ENCODE results near the gene HMOX2.

The HMOX2 gene, protein sequence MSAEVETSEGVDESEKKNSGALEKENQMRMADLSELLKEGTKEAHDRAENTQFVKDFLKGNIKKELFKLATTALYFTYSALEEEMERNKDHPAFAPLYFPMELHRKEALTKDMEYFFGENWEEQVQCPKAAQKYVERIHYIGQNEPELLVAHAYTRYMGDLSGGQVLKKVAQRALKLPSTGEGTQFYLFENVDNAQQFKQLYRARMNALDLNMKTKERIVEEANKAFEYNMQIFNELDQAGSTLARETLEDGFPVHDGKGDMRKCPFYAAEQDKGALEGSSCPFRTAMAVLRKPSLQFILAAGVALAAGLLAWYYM

DNA sequence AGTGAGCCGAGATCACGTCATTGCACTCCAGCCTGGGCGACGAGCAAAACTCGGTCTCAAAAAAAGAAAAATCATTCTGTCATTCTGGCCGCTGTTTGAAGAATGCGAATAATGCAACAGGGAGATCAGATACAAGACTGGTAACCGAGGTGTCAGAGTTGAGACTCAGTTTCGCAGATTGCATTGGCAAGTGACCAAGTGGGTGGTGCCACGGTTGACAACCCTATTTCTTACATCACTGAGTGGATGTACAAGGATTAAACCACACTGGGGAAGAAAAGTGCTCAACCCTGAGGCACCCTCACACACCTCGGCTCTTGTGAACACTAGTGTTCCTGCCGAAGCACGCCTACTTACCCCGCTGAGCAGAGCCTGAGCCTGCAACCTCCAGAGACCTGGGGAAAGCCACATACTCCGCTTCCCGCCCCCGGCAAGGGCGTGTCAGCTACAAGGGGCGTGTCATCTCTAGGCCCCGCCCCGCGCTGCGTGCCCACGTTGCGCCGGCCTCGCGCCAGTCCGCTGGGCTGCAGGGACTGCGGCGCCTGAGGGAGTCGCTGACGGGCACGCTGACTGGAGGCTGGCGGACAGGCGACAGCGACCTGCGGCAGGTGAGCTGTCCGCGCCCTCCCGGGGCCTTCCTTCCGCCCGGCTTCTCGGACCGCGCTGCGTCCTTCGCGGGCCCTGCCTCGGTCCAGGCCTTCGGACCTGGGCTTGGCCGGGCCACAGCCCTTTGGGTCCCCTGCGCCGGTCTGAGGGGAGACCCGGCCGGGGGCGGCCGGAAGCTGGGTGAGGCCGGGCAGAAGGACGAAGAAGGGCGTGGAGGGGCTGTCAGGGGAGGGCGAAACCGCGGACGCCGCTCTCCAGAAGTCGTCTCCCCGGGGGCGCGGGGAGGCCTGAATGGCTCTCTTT lies at the start of gene HMOX2:
Gene HMOX2 (plus strand): TSS at position 519 of the 909 bp plus-strand sequence. CDS start 29,127 bp downstream, outside the sequence.
- peak; percentile 47 for DNase-seq (ENCODE audit: low read depth)
- peak within 1 kb of the TSS; percentile 95 for H3K4me3 ChIP-seq (ENCODE audit: low read depth, low read length)
- in situ Hi-C loops (cut with HindIII; ENCODE audit: low sequenced_read_pairs): no loop called here
- TF ChIP-seq, protein P1, sequence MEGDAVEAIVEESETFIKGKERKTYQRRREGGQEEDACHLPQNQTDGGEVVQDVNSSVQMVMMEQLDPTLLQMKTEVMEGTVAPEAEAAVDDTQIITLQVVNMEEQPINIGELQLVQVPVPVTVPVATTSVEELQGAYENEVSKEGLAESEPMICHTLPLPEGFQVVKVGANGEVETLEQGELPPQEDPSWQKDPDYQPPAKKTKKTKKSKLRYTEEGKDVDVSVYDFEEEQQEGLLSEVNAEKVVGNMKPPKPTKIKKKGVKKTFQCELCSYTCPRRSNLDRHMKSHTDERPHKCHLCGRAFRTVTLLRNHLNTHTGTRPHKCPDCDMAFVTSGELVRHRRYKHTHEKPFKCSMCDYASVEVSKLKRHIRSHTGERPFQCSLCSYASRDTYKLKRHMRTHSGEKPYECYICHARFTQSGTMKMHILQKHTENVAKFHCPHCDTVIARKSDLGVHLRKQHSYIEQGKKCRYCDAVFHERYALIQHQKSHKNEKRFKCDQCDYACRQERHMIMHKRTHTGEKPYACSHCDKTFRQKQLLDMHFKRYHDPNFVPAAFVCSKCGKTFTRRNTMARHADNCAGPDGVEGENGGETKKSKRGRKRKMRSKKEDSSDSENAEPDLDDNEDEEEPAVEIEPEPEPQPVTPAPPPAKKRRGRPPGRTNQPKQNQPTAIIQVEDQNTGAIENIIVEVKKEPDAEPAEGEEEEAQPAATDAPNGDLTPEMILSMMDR (IDR thresholded peaks at IDR 0.05; ENCODE audit: low read depth, low read length, missing control alignments): peak; percentile 54

DNA sequence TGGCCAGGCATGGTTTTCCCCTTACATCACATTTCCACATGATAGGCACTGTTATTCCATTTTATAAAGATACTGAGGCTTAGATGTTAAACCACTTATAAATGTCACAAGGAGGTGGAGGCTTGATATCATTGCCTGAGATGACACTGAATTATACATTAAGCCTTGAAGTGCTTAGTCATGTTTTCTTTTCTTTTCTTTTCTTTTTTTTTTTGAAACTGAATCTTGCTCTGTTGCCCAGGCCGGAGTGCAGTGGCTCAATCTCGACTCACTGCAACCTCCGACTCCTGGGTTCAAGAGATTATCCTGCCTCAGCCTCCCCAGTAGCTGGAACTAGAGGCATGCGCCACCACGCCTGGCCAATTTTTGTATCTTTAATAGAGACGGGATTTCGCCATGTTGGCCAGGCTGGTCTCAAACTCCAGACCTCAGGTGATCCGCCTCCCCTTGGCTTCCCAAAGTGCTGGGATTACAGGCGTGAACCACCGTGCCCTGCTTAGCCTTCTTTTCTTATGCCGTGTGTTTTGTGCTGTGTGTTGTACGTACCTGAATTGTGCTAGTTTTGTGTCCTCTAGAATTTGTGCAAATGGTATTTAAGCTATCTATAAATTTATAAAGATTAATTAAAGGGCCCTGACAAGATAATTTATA lies 49.4 kb upstream of the HMOX2 start:
- H3K4me3 ChIP-seq (ENCODE audit: low read depth, low read length): peak overlapping the region; percentile 97
- in situ Hi-C loops (cut with HindIII; ENCODE audit: low sequenced_read_pairs): no loop called here
- DNase-seq (ENCODE audit: low read depth): no peak
- TF ChIP-seq, protein P1 (IDR thresholded peaks at IDR 0.05; ENCODE audit: low read depth, low read length, missing control alignments): no peak

DNA sequence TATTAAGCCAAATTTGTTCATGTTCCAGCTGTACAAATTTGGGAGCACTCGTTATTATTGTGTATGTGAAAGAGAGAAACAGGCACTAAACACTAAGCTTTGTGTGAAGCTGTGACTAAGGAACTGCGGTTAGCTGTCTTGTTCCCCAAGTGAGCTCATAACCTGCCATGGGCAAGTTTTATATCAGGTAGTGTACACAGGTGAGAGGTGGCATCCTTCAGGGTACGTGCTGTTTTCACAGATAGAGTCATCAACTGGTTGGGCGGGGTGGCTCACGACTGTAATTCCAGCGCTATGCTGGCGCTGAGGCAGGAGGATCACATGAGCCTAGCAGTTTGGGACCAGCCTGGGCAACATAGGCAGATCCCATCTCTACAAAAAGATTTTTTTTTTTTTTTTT lies 47.7 kb upstream of the HMOX2 start:
- in situ Hi-C loops (cut with HindIII; ENCODE audit: low sequenced_read_pairs): no loop called here
- DNase-seq (ENCODE audit: low read depth): no peak

DNA sequence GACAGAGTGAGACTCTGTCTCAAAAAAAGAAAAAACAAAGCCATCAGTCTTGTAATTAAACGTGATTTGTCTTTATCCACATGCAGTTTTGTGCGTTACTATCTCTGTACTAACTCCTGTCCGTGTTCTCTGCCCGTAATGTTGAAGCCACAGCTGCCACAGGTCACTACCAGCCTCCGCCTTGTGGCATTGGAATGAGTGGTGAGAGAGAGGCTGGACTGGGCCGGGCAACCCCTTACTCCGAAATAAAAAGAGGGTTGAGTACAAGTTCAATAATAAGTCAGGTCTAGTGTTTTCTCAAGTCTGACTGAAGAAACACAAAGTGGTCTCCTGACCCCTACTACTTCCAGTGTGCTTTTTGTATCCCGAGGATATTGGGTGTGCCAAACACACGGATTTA lies 45.2 kb upstream of the HMOX2 start:
- DNase-seq (ENCODE audit: low read depth): no peak
- in situ Hi-C loops (cut with HindIII; ENCODE audit: low sequenced_read_pairs): no loop called here
- TF ChIP-seq, protein P1 (IDR thresholded peaks at IDR 0.05; ENCODE audit: low read depth, low read length, missing control alignments): no peak
- H3K4me3 ChIP-seq (ENCODE audit: low read depth, low read length): no peak overlapping the region

More for the DNA sequence above, 47.7 kb upstream of the HMOX2 start:
- no peak overlapping the region for H3K4me3 ChIP-seq (ENCODE audit: low read depth, low read length)
- TF ChIP-seq, protein P1 (IDR thresholded peaks at IDR 0.05; ENCODE audit: low read depth, low read length, missing control alignments): no peak

DNA sequence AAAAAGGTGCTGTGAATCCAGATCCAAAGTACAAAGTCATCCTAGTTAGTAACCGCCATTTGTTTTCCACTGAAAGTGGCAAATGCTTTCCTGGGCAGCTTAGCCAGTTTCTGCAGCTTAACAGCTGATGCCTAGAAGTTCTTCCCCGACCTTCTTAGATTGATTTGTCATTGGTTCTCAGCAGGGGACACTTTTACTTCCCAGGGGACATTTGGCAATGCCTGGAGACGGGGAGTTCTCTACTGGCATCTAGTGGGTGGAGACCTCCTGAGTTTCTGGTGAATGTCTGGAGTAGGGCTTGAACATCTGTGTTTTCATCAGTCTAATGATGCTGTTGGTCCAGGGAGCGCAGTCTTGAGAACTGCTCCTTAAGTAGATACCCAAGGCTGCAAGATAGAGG lies 43.0 kb upstream of the HMOX2 start:
- no peak for DNase-seq (ENCODE audit: low read depth)
- in situ Hi-C loops (cut with HindIII; ENCODE audit: low sequenced_read_pairs): no loop called here
- no peak overlapping the region for H3K4me3 ChIP-seq (ENCODE audit: low read depth, low read length)
- TF ChIP-seq, protein P1 (IDR thresholded peaks at IDR 0.05; ENCODE audit: low read depth, low read length, missing control alignments): no peak

All from astrocyte of the cerebellum (primary cell).